ENCODE measurements around the gene ADGRG6.

GRCh38 chr6:142306736-142307135 lies 4.9 kb downstream of the ADGRG6 start:
- no peak for TF ChIP-seq HDGF (IDR thresholded peaks at IDR 0.05; ENCODE audit: borderline replicate concordance)
- no peak for TF ChIP-seq SUZ12 (IDR thresholded peaks at IDR 0.05)
- no peak for TF ChIP-seq CTBP1 (IDR thresholded peaks at IDR 0.05; ENCODE audit: borderline replicate concordance)
- TF ChIP-seq, protein P1, sequence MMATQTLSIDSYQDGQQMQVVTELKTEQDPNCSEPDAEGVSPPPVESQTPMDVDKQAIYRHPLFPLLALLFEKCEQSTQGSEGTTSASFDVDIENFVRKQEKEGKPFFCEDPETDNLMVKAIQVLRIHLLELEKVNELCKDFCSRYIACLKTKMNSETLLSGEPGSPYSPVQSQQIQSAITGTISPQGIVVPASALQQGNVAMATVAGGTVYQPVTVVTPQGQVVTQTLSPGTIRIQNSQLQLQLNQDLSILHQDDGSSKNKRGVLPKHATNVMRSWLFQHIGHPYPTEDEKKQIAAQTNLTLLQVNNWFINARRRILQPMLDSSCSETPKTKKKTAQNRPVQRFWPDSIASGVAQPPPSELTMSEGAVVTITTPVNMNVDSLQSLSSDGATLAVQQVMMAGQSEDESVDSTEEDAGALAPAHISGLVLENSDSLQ (IDR thresholded peaks at IDR 0.05): no peak

All from HEK293T (cell line).